HFF-Myc (cell line): ENCODE results near the gene TOR1A.
A peak's percentile ranks its signal among the peaks of the same experiment; 100 is the strongest.
"Not testable (repeated sequence)": the region's sequence is repeated elsewhere in the genome, so short reads cannot be mapped to it uniquely, and the experiment has no call there.

Source experiments
- DNase-seq: peaks from one replicate; pipeline ENCODE4 v3.0.0-alpha.2; 2011; ENCODE audit warnings: low read depth; ENCODE audit errors: extremely low read depth
- H3K4me3 ChIP-seq: replicated peaks from 2 replicates; pipeline ENCODE4 v1.5.1; 2011; ENCODE audit warnings: low read depth, mild to moderate bottlenecking, control low read depth, low read length
- TF ChIP-seq, protein P1 (sequence below): IDR thresholded peaks from 2 replicates; pipeline ENCODE4 v1.5.1; 2012; ENCODE audit warnings: mild to moderate bottlenecking, low read depth, low read length, control low read depth; ENCODE audit errors: missing control alignments

TOR1A gene

DNA sequence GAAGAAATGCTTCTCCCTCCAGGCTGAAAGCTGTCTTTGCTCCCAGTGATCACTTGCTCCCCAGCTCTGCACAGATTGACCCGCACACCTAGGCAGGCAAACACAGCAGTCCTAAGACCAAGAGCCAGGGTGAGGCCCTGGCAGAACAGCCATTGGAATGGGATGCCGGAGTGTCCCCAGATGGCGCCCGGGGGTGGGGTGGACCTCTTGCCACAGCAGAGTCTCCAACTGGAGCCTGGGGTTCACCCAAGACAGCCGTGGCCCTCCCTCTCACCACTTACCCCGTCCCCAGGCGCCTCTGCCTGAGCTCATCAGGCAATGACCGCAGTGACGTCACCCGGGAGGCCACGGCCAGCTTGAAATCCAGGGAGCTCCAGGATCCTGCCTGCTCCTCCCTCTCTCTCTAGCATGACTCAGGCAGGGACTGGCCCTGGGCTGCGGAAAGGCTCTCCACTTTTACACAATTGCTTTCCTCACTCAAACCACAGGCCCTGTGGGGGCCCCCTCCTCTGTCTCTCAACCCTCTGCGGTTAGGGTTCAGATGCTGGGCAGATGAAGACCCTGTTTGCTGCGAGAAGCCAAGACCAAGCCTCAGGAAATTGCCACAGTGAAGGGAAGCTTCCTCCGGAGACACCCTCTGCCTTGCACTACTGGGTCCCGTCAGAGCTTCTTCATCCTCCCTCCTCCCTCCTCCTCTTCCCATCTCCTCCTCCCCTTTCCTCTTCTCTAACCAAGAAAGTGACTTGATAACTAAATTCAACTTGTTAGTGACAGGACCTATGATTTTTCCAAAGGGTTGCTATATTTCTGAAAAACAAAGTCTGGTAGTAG is 46.8 kb downstream of the TOR1A start:
- TF ChIP-seq, protein P1, sequence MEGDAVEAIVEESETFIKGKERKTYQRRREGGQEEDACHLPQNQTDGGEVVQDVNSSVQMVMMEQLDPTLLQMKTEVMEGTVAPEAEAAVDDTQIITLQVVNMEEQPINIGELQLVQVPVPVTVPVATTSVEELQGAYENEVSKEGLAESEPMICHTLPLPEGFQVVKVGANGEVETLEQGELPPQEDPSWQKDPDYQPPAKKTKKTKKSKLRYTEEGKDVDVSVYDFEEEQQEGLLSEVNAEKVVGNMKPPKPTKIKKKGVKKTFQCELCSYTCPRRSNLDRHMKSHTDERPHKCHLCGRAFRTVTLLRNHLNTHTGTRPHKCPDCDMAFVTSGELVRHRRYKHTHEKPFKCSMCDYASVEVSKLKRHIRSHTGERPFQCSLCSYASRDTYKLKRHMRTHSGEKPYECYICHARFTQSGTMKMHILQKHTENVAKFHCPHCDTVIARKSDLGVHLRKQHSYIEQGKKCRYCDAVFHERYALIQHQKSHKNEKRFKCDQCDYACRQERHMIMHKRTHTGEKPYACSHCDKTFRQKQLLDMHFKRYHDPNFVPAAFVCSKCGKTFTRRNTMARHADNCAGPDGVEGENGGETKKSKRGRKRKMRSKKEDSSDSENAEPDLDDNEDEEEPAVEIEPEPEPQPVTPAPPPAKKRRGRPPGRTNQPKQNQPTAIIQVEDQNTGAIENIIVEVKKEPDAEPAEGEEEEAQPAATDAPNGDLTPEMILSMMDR: no peak
- peak overlapping the region; percentile 24 for H3K4me3 ChIP-seq
- DNase-seq: peak; percentile 96

DNA sequence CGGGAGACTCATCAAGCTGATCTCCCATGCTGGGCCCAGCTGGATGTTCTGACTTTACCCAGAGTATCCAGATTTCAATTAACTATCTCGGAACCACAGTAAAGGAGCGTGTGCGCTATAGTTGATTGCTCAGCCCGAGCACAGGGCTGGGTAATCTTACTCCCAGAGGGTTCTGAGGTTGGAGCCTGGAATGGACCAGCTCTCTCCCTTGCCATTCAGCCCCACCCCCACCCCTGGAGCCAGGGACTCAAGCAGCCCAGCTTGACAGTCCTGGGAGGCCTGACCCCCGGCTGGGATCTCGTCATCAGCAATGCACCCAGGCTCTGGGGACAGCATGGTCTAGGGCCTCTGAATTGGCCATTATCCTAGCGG is 47.4 kb downstream of the TOR1A start:
- TF ChIP-seq, protein P1: no peak
- DNase-seq: no peak
- peak overlapping the region; percentile 24 for H3K4me3 ChIP-seq

DNA sequence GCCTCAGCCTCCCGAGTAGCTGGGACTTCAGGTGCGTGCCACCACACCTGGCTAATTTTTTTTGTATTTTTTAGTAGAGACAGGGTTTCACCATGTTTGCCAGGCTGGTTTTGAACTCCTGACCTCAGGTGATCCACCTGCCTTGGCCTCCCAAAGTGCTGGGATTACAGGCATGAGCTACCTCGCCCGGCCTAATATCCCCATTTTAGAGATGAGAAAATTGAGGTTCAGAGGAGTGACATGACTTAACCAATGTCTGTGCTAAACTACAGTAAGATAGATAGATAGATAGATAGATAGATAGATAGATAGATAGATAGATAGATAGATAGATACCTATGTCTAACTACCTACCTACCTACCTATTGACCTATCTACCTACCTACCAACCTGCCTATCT is 47.8 kb downstream of the TOR1A start:
- DNase-seq, H3K4me3 ChIP-seq: not testable (repeated sequence)

DNA sequence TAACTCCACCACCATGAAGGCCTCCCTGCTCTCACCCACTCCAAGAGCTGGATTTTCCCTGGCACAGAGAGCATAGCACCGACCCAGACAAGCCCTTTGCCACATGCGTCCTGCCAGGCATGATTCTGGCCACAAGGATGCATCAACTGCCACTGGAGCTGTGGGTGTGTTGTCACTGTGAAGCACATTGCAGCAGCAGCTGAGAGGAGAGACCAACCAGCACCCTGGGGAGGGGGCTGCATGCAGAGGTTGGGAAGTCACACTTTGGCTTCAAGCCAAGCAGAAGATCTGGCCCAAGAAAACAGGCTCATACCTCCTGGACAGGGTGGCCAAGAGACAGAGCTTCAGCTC is 48.5 kb downstream of the TOR1A start:
- TF ChIP-seq, protein P1: no peak
- no peak overlapping the region for H3K4me3 ChIP-seq
- DNase-seq: no peak

DNA sequence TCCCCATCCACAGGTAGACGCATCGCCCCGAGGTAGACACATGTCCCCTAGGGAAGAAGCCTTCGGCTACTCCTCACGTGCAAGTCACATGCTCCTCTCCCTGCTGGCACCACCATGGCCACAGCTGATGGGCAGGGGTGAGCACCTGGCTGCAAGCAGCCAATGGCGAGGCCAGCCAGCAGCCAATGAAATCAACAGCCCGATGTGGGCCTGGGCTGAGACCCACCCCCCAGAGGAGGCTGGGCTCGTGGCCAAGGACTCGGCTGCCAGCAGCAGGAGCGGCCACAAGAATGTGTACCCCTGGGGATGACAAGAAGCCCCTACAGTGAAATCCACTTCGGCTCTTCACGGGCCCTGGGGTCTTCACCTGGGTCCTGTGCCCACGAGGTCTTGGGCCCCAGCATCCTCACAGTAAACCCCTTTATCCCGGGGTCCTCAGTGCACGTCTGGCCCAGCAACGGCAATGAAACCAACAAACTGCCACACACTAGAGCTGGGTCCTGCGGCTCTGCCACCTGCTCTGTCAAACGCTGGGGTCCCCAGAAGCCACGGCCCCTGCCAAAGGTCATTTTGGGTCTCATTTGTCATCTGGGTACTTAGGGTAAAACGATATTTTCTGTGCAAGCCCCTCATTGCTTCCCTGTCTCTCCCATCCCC is 49.0 kb downstream of the TOR1A start:
- TF ChIP-seq, protein P1: no peak
- DNase-seq: no peak
- H3K4me3 ChIP-seq: no peak overlapping the region

DNA sequence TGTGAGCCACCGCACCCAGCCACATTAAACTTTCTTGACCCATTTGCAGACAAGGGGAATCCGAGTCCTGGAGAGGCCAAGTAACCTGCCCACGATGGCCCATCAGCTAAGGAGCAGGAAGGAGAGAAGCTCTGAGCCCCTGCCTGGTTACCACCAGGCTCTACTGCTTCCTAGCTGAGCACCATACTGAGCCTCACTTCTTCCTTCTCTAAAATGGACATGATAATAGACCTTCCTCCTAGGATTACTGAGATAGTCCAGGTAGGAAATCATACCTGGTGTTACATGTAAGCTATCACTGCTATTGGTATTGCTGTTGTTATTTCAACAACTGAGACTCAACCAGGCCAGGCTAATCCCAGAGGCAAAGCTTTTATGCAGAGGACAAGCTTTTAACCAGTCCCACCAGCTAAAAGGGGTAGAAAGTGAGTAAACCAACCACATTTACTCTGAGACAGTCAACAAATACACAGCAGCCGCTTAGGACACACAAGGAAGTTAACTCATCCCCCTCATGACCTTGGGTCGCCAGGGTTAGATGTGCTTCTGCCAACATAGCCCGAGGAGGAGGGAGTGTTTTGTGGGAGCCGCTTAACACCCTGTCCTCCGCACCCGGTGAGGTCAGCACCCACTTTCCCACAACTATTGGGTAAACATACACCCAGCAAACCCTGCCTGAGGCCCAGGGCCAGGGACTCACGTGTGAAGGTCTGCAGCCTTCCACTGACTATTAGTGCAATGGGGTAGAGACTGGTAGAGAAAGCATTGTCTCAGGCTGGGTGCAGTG is 50.5 kb downstream of the TOR1A start:
- TF ChIP-seq, protein P1: no peak
- no peak for DNase-seq
- H3K4me3 ChIP-seq: no peak overlapping the region

DNA sequence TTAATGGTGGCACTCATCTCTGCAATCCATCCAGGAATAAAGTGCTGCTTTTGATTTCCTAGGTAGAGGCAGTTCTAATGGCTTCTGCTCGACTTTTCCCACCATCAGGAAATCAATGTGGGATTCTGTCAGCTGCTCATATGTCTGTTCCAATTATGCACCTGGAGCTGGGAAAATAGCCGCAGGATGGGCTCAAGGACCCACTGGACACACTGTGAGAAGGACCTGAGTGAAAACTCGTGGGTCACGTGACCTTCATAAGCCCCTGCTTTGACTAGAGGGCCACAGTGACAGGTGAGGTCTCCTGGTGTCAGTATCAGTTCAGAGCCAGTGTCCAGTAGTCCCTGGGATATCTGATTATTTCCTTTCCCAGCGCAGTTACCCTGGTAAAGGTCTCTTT is 53.2 kb downstream of the TOR1A start:
- TF ChIP-seq, protein P1: no peak
- DNase-seq: no peak
- no peak overlapping the region for H3K4me3 ChIP-seq
